WTC11 (cell line): ENCODE results near the gene ARHGAP18.

Experiments
- ESRRA ChIP-seq: sonication (generic); formaldehyde crosslinking; IDR thresholded peaks from 2 replicates; pipeline ENCODE4 v1.8.1; 2022; ENCODE audit warnings: mild to moderate bottlenecking, missing genetic modification reagents, borderline replicate concordance
- ETV6 ChIP-seq: sonication (generic); formaldehyde crosslinking; IDR thresholded peaks from 2 replicates; pipeline ENCODE4 v1.8.1; 2022; ENCODE audit warnings: mild to moderate bottlenecking, missing genetic modification reagents
- IRF2 ChIP-seq: sonication (generic); formaldehyde crosslinking; IDR thresholded peaks from 2 replicates; pipeline ENCODE4 v1.8.0; 2022; ENCODE audit warnings: low read depth, missing genetic modification reagents, borderline replicate concordance
- KAT7 ChIP-seq: sonication (generic); formaldehyde crosslinking; IDR thresholded peaks from 2 replicates; pipeline ENCODE4 v1.8.1; 2023; ENCODE audit warnings: missing genetic modification reagents, mild to moderate bottlenecking, borderline replicate concordance
- TF ChIP-seq, protein P1 (sequence below): sonication (generic); formaldehyde crosslinking; IDR thresholded peaks from 2 replicates; pipeline ENCODE4 v1.8.1; 2023; ENCODE audit warnings: mild to moderate bottlenecking, missing genetic modification reagents, moderate library complexity
- TF ChIP-seq, protein P2 (sequence below): sonication (generic); formaldehyde crosslinking; IDR thresholded peaks from 2 replicates; pipeline ENCODE4 v1.8.0; 2022; ENCODE audit warnings: mild to moderate bottlenecking, missing genetic modification reagents
- TF ChIP-seq, protein P3 (sequence below): fragments of 200-600 bp; IDR thresholded peaks from 2 replicates; pipeline ENCODE4 v1.8.0; 2022; ENCODE audit warnings: antibody characterized with exemption
- TF ChIP-seq, protein P4 (sequence below): sonication (generic); formaldehyde crosslinking; IDR thresholded peaks from 2 replicates; pipeline ENCODE4 v1.8.1; 2022; ENCODE audit warnings: mild to moderate bottlenecking, moderate library complexity, missing genetic modification reagents

DNA sequence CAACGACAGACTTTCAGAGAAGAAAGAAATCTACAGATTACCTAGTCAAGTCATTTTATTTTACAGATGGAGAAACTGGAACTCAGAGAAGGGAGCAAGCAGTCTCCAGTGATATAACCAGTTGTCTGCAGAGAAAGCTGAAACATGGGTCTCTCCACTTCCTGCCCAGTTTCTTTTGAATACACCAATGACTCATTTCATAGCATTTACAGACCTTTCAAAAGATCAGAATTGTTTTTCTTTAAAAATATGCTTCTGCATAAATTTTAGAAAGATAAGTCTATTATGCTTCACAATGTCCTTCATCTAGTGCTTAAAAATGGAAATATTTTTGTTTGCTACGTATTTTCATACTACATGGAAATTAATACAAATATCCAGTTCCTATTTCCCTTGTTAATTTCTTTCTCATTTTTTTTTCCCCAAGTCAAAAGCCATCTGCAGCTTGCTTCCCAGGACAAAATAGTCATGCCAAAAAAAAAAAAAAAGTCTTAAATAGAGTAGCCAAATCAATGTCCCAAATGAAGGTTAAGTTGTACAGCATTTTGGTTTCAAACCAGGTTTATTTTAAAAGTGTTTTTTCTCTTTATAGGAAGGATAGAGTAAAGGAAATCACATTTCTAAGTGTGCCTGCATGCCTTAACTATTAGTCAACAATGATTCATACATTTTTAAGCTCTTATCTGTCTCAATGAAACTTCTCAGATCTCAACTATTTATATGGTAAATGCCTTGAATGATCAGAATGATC, 36.9 kb downstream of the ARHGAP18 start:
- TF ChIP-seq, protein P1, sequence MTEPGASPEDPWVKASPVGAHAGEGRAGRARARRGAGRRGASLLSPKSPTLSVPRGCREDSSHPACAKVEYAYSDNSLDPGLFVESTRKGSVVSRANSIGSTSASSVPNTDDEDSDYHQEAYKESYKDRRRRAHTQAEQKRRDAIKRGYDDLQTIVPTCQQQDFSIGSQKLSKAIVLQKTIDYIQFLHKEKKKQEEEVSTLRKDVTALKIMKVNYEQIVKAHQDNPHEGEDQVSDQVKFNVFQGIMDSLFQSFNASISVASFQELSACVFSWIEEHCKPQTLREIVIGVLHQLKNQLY: no peak
- TF ChIP-seq, protein P2, sequence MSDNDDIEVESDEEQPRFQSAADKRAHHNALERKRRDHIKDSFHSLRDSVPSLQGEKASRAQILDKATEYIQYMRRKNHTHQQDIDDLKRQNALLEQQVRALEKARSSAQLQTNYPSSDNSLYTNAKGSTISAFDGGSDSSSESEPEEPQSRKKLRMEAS (CRISPR knock-in tag): no peak
- TF ChIP-seq, protein P3, sequence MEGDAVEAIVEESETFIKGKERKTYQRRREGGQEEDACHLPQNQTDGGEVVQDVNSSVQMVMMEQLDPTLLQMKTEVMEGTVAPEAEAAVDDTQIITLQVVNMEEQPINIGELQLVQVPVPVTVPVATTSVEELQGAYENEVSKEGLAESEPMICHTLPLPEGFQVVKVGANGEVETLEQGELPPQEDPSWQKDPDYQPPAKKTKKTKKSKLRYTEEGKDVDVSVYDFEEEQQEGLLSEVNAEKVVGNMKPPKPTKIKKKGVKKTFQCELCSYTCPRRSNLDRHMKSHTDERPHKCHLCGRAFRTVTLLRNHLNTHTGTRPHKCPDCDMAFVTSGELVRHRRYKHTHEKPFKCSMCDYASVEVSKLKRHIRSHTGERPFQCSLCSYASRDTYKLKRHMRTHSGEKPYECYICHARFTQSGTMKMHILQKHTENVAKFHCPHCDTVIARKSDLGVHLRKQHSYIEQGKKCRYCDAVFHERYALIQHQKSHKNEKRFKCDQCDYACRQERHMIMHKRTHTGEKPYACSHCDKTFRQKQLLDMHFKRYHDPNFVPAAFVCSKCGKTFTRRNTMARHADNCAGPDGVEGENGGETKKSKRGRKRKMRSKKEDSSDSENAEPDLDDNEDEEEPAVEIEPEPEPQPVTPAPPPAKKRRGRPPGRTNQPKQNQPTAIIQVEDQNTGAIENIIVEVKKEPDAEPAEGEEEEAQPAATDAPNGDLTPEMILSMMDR: no peak
- TF ChIP-seq KAT7 (CRISPR knock-in tag): no peak
- no peak for TF ChIP-seq IRF2 (CRISPR knock-in tag)
- TF ChIP-seq ESRRA: no peak
- TF ChIP-seq, protein P4, sequence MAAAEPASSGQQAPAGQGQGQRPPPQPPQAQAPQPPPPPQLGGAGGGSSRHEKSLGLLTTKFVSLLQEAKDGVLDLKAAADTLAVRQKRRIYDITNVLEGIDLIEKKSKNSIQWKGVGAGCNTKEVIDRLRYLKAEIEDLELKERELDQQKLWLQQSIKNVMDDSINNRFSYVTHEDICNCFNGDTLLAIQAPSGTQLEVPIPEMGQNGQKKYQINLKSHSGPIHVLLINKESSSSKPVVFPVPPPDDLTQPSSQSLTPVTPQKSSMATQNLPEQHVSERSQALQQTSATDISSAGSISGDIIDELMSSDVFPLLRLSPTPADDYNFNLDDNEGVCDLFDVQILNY (CRISPR knock-in tag): no peak
- TF ChIP-seq ETV6 (CRISPR knock-in tag): no peak
